HG03196 (cell line): ENCODE results near the gene SCN3A.
A peak's percentile ranks its signal among the peaks of the same experiment; 100 is the strongest.

Experiments
- ATAC-seq: cut with Tn5 transposase; IDR thresholded peaks from one replicate; pipeline ENCODE4 v1.9.1; 2021; ENCODE audit not compliant: unreplicated experiment

The SCN3A gene

GRCh38 chr2:165203689-165204559 is at the start of gene SCN3A:
Gene SCN3A (minus strand): TSS chr2:165204050. CDS start chr2:165176394, 27,656 bp downstream.
- no peak for ATAC-seq

DNA sequence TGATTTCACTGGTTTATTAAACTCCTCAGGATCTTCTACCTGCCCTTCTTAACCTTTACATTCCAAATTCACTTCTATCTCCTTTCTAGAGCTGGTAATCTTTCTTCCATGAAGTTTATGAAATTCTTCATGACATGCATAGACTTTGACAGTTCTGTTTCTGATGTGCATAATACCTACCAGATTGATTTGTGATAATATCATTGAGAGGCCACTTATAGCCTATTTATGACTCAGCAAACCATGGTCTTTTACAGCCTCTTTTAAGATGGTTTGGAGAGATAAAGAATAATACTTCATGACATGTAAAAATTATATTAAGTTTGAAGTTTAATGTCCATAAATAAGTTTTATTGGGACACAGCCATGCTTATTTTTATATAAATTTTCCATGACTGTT is 49.3 kb upstream of the SCN3A start:
- no peak for ATAC-seq

- no peak for ATAC-seq
Measured at GRCh38 chr2:165251366-165251765, 47.5 kb upstream of the SCN3A start.

DNA sequence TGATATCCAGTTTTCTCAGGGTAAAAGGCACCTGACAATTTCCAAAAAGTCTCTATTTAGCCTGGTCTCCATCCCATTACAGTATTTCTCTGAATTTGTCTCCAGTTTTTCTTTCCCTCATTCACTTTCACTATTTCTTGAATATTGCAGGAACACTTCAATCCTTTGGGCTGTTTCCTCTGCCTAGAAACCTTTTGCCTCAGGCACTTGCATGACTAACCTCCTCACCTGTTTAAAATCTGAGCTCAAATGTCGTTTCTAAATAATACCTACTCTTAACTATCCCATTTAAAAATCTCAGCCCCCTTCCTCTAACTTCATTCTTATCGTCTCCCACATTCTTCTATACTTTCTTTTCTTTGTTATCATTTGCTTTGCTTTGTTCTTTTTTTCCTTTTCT is 44.4 kb upstream of the SCN3A start:
- no peak for ATAC-seq

DNA sequence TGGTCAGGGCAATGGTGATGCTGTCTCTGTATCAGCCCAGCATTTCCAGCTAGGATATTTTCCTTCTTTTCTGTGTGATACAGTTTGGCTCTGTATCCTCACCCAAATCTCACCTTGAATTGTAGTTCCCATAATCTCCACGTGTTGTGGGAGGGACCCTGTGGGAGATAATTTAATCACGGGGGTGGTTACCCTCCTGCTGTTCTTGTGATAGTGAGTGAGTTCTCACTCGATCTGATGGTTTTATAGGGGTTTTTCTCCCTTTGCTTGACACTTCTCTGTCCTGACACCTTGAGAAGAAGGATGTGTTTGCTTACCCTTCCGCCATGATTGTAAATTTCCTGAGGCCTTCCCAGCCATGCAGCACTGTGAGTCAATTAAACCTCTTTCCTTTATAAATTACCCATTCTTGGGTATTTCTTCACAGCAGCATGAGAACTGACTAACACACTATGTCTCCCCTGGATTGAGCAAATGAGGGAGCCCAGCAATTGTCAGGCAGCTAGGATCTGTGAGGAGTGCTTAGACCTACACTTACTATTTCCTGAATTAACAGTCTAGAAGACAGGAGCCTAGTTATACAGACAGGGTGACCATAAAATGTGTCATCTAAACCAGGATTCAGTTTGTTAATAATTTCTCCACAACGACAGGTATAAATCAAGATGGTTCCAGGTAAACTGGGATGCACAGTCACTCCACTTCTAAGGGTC is 41.4 kb upstream of the SCN3A start:
- no peak for ATAC-seq

DNA sequence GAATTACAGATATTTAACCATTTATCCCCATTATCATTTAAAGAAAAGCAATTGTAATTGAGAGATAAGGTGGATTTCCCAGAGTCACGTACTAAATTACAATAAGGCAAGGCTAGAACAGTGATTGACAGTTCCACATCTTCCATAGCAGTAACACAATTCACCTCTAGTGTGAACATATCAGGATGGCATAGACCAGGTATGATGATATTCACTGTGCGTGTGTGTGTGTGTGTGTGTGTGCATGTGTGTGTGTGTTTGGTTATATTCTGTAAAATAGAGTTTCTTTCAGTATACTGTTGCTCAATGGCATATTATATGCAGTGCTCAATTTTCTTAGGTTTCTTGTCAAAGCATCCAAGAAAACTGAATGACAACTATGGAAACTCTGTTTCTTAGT is 37.1 kb upstream of the SCN3A start:
- no peak for ATAC-seq

- no peak for ATAC-seq
Measured at GRCh38 chr2:165239856-165240515, 36.1 kb upstream of the SCN3A start.

GRCh38 chr2:165239230-165239629 is 35.4 kb upstream of the SCN3A start, which contains the start of gene SCN2A:
Gene SCN2A (plus strand): TSS chr2:165239414. CDS start chr2:165295824, 56,410 bp downstream.
- ATAC-seq = peak; percentile 67

- ATAC-seq = no peak
Measured at GRCh38 chr2:165238295-165238694, 34.4 kb upstream of the SCN3A start.

- no peak for ATAC-seq
Measured at GRCh38 chr2:165237056-165237455, 33.2 kb upstream of the SCN3A start.

DNA sequence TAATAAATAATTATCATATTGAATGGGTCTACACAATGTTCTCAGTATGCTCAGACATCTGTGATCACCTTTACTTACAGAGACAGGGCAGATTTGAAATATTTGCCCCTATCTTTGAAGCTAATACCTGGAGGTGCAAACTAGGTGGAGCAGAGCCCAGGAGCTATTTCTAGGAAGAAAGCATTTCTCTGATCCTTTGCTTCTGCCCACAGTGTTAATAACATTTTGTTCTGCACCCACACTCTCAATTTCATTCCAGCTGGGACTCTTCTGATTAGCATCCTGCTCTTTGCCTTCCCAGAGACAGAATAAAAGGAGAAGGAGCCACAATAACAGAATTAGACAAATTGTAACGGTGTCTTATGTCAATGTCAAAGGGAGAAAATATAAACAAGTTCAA is 23.7 kb upstream of the SCN3A start:
- no peak for ATAC-seq

DNA sequence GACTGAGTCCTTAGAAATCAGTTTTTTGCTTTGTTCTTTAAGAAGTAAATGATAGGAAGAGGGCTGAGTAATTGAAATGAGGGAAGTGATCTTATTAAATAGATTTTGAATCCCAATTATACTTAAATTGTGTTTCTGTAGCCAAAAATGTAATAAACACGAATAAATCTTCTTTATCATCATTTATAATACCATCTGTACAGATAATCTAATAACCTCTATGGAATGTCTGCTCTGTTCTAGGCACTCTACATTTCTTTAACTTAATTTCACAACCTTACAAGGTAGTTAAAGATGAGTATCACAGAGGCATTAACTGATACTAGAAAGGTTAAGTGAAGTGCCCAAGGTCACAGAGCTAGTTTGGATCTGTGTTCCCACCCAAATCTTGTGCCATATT is 21.1 kb upstream of the SCN3A start:
- ATAC-seq = no peak

GRCh38 chr2:165219481-165219880 is 15.6 kb upstream of the SCN3A start:
- no peak for ATAC-seq

GRCh38 chr2:165214093-165214492 is 10.2 kb upstream of the SCN3A start:
- ATAC-seq = no peak

GRCh38 chr2:165208094-165208493 is 4.2 kb upstream of the SCN3A start:
- no peak for ATAC-seq

DNA sequence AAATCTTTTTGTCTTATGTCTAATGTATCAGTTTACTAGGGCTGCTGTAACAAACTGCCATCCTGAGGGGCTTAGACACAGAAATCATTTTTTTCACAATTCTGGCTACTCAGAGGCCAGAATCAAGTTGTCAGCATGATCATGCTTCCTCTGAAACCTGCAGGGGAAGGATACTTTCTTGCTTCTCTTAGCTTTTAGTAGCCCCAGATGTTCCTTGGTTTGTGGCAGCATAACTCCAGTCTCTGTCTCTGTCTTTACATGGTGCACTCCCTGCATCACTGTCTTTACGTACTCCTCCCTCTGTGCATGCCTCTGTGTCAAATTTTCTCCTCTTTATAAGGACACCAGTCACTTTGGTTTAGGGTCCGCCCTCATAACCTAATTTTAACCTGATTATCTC is 2.0 kb upstream of the SCN3A start:
- no peak for ATAC-seq

GRCh38 chr2:165202239-165202638 is 1.6 kb downstream of the SCN3A start:
- no peak for ATAC-seq

- no peak for ATAC-seq
Measured at GRCh38 chr2:165198181-165198580, 5.7 kb downstream of the SCN3A start.

- no peak for ATAC-seq
Measured at GRCh38 chr2:165197346-165197745, 6.5 kb downstream of the SCN3A start.

GRCh38 chr2:165196411-165196810 is 7.4 kb downstream of the SCN3A start:
- ATAC-seq = no peak

- peak; percentile 98 for ATAC-seq
Measured at GRCh38 chr2:165193178-165193777, 10.6 kb downstream of the SCN3A start.
